Activated CD4-positive, alpha-beta T cell treated with anti-CD3 and anti-CD28 coated beads, Interleukin-10, Interleukin-2, amounts not matched to agents 100 ng/mL and 50 ng/mL, durations not matched to agents 16 hours and 8 hours (primary cell): Measurements from ENCODE around the gene EIF4G3.
A peak's percentile ranks its signal among the peaks of the same experiment; 100 is the strongest.
"Not testable (repeated sequence)": the region's sequence is repeated elsewhere in the genome, so short reads cannot be mapped to it uniquely, and the experiment has no call there.

Source experiments
- DNase-seq: peaks from one replicate; pipeline ENCODE4 v3.0.0-alpha.2; 2020

Gene EIF4G3

GRCh38 chr1:21188235-21188634 lies 11.5 kb upstream of the EIF4G3 start:
- DNase-seq: no peak

- DNase-seq: no peak
Measured at GRCh38 chr1:21185221-21185731, 8.6 kb upstream of the EIF4G3 start.

DNA sequence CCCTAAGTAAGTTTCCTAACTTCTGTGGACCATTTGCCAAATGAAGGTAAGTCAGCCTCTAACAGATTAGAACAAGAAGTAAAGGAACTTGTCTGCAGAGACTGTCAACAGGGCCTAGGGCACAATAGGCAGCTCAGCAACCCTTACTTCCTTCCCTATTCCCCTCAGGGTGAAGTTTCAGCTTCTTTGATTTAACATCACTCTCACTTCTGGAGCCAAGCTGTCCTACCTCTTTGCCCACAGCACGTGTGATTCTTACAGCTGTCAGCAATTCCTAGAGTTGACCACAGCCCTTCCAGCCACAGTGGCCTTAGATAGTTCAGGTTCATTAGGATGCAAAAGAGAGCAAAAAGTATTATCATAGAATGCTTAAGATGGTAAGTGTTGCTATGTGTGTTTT lies 7.6 kb upstream of the EIF4G3 start:
- DNase-seq: no peak

- DNase-seq: no peak
Measured at GRCh38 chr1:21182181-21182731, 5.6 kb upstream of the EIF4G3 start.

GRCh38 chr1:21178271-21178670 lies 1.6 kb upstream of the EIF4G3 start:
- DNase-seq: not testable (repeated sequence)

GRCh38 chr1:21175670-21176581 lies 771 bp downstream of the EIF4G3 start:
- DNase-seq: peak; percentile 40

DNA sequence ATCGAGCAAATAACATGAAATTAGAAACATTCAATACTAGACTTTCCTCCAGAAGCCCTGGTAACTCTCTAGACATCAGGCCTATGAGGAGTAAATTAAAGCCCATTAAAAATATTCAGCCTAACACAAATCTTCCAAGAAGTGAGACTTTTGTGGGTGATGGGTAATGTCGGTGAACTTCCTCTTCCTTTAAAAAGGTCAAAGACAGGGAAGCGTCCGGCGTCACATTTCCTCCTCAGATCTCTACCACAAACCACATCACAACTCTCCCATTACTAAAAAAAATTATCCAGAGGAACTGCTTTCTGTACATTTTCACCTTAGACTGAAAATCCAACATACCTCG lies 1.4 kb downstream of the EIF4G3 start:
- DNase-seq: peak; percentile 61

- DNase-seq: no peak
Measured at GRCh38 chr1:21174654-21175323, 1.9 kb downstream of the EIF4G3 start.

DNA sequence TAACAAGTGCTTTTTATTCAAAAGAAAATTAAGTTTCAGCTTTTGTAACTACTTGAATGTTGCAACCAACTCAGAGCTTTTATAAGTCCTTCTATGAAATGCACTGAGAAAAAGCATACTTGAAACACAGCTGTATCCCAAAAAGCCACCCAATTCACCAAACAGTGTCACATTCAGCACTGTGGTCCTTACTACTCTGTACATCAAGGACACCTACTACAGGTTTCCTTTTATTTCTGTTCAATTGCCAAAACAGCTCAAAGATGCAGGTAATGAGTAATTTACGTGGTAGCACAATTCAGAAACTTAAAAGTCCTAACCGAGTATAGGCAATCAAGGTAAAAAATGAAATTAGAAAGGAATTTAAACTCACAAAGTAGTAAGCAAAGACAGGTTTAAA lies 2.5 kb downstream of the EIF4G3 start:
- no peak for DNase-seq

- not testable (repeated sequence) for DNase-seq
Measured at GRCh38 chr1:21173096-21173495, 3.6 kb downstream of the EIF4G3 start.

DNA sequence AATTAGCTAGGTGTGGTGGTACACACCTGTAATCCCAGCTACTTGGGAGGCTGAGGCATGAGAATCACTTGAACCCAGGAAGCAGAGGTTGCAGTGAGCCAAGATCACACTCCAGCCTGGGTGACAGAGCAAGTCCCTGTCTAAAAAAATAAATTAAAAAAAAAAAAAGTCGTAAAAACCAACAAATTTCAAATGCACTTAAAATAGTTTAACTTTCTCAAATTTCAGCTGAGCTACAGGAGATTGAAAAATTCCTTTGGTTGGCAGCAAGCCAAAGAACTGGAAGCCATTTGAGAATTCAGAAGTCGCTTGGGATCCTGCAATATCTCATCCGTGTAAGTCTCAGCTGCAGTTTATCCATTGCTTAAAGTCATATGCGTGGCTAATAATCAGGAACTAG lies 5.9 kb downstream of the EIF4G3 start:
- DNase-seq: not testable (repeated sequence)

DNA sequence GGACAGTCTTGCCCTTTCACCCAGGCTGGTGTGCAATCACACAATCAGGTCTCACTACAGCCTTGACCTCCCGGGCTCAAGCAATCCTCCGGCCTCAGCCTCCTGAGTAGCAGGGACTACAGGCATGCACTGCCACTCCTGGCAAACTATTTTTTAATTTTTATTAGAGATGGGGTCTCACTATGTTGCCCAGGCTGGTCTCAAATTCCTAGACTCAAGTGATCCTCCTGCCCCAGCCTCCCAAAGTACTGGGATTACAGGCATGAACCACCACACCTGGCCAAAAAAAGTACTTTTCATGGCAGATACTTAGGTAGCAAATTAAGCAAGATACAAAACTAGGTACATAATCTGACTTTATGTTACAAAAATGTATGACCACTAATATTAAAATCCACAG lies 8.3 kb downstream of the EIF4G3 start:
- DNase-seq: no peak

DNA sequence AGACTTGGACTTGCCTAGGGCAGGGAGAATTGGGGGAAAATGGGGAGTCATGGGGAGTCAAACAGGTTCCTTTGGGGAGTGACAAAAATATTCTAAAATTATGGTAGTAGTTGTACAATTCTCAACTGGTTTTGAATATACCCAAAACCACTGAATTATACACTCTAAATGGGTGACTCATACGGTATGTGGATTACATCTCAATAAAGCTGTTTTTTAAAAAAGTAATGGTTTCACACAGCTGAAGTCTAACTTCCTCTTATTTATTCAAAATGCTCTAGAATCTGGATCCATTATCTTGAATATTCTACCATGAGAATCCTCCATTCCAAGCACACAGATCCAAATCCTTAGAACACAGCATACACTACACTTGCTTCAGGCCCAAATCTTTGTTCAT lies 11.1 kb downstream of the EIF4G3 start:
- no peak for DNase-seq

DNA sequence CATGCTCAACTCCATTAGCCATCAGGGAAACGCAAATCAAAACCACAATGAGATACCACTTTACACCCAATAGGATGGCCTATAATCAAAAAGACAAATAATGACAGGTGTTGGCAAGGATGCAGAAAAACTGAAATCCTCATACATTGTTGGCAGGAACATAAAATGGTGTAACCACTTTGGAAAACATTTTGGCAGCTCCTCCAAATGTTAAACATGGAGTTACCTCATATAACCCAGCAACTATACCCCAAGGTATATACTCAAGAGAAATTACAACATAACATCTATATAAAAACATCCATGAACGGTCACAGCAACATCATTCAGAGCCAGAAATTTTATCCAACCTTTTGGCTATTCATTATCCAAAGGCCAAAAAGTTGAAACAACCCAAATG lies 11.6 kb downstream of the EIF4G3 start:
- DNase-seq: no peak

DNA sequence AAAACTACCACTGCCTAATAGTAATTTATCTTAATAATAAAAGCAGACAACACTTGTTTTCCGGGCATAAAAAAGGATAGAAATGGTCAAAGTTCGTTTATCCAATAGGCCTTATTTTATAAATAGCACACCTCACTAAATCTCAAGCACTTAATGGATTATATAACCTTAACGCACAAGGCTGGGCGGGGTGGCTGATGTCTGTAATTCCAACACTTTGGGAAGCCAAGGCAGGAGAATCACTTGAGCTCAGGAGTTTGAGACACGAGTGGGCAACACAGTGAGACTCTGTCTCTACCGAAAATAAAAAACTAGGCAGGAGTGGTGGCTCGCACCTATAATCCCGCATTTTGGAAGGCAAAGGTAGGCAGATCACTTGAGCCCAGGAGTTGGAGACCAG lies 12.4 kb downstream of the EIF4G3 start:
- DNase-seq: no peak

GRCh38 chr1:21162740-21163464 lies 13.8 kb downstream of the EIF4G3 start:
- no peak for DNase-seq

GRCh38 chr1:21161842-21162241 lies 14.9 kb downstream of the EIF4G3 start:
- no peak for DNase-seq

DNA sequence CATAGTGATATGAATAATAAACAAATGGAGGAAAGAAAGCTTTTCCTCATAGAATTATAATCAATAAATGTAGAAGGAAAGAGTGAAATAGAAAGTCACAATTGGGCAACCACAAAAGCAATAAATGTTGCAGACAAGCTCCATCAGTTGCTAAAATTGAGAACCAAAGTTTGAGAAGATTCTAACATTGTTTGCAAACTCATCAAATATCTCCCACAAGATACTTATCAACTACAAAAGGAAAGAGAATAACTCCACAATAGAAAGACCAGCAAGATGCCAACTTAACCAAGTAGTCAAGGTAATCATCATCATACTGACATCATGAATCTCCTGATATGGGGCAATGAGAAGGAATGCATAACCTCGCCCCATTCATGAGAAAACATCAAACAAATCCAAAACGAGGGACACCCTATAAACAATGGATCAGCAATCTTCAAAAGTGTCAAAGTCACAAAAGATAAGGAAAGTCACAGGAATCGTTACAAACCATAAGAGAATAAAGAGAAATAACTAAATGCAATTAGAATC lies 16.4 kb downstream of the EIF4G3 start:
- DNase-seq: no peak

GRCh38 chr1:21157868-21158267 lies 18.8 kb downstream of the EIF4G3 start:
- no peak for DNase-seq

- no peak for DNase-seq
Measured at GRCh38 chr1:21157054-21157453, 19.6 kb downstream of the EIF4G3 start.

GRCh38 chr1:21156019-21156418 lies 20.7 kb downstream of the EIF4G3 start:
- no peak for DNase-seq

GRCh38 chr1:21154717-21155116 lies 22.0 kb downstream of the EIF4G3 start:
- peak; percentile 28 for DNase-seq

- DNase-seq: no peak
Measured at GRCh38 chr1:21153388-21153787, 23.3 kb downstream of the EIF4G3 start.
